ENCODE data around the gene PSMA1.

PSMA1 gene

GRCh38 chr11:14529321-14529720 is 9.1 kb upstream of the PSMA1 start:
- no peak for DNase-seq

GRCh38 chr11:14522801-14523200 is 2.6 kb upstream of the PSMA1 start:
- DNase-seq: no peak

DNA sequence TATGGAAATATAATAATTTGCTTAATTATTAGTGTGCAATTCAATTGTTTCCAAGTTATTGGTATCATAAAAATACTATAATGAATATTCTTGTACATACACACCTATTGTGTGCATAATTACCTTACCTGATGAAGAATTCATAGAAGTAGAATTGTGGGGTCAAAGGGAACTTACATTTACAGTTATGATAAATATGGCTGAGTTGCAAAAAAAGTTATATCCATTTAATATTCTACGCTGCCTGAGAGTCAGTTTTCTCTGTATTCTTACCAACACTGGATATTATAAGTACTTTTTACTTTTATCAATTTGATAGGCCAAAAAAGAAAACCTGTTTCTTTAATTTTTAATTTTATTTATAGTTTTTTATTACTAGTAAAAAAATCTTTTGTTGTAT is 2.1 kb upstream of the PSMA1 start:
- DNase-seq: no peak

- DNase-seq: no peak
These were observed 563 bp upstream of the PSMA1 start for GRCh38 chr11:14520747-14521151.

DNA sequence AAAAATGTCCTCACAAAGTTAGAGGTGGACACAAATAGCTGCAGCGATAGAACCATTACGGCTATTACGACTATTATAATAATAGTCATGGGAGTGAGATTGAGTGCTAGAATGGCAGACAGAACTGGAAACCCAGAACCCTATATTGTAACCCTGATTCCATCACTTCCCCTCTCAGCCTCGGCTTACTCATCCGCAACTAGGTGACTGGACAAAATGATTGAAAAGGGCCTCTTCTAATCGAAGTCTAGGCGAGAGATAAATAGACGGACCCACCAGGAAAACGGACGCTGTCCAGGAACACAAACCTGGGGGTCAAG is 629 bp downstream of the PSMA1 start:
- DNase-seq: no peak

- no peak for DNase-seq
These were observed 1.4 kb downstream of the PSMA1 start for GRCh38 chr11:14518820-14519219.

GRCh38 chr11:14513800-14514199 is 6.4 kb downstream of the PSMA1 start:
- no peak for DNase-seq

- DNase-seq: no peak
These were observed 13.7 kb downstream of the PSMA1 start for GRCh38 chr11:14506532-14506931.

- no peak for DNase-seq
These were observed 17.2 kb downstream of the PSMA1 start for GRCh38 chr11:14503023-14503422.

- no peak for DNase-seq
These were observed 18.1 kb downstream of the PSMA1 start for GRCh38 chr11:14502039-14502438.

- DNase-seq: peak; percentile 45
These were observed 20.0 kb downstream of the PSMA1 start for GRCh38 chr11:14500181-14500651.

DNA sequence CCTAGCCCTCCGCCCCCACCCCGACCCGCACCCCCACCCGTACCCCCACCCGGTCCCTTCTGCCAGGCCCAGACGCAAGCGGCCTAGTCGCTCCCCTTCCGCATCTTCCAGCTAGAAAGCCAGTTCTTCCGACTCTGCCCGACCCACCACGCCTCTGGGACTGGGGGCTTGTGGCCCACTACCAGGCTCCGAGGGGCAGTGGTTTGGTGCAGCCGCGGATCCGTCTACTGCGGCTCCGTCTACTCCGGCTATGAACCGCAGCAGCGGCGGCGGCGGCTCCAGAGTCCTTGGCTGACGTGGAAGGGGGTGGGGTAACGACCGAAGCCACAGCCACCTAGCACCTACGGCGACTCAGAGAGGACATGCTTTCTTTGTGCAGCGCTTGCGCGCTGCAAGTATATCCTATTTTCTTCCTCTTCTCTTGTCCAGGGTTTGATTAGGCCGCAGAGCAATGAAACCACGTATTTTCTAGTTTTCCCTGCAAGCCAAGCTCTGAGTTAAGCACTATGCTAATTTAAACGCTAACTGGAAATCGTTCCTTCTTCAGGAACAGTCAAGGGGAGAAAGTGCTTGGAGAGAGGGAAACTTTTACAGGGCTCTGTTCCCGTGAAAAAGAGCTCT is 20.5 kb downstream of the PSMA1 start, which contains the start of gene COPB1:
Gene COPB1, minus strand, starts transcription at position 252 of the 621 bp plus-strand sequence. CDS start 883 bp downstream, outside the sequence.
- DNase-seq: peak; percentile 88

- peak; percentile 37 for DNase-seq
These were observed 21.0 kb downstream of the PSMA1 start for GRCh38 chr11:14499178-14499559.

DNA sequence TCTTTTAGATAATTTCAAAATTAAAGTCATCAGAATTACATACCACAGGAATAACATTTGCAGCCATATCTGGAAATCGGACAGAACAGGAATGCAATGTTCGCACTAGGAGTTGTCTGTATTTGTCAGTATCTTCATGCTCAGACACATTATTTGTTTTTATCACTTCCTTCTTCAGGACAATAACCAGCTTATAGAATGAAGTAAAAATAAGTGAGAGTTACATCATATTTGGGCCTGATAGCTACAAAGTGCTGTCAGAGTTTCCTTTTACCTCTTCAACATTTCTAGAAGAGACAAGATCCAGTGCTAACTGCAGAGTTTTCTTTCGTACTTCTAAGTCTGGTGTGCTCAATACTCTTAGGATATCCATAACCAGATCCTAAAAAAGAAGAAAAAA is 39.5 kb downstream of the PSMA1 start:
- no peak for DNase-seq

GRCh38 chr11:14471127-14471526 is 49.1 kb downstream of the PSMA1 start:
- DNase-seq: no peak

DNA sequence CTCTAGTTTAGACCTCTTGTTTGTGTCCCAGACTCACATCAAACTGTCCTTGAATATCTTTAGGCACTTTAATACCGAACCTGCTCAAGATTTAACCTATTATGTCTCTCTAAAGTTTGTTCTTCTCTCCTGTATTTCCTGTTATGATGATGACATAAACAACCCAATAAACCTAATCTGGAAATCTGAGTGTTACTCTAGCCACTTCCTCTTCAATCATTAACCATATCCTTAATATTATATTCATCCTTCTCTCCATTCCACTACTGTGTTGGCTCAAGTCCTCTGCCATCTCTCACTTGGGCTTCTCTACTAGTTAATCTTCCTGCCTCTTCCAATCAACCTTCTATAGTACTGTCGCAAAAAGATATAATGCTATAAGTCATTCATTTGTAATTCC is 56.6 kb downstream of the PSMA1 start:
- no peak for DNase-seq

- no peak for DNase-seq
These were observed 60.0 kb downstream of the PSMA1 start for GRCh38 chr11:14460147-14460546.

- DNase-seq: no peak
These were observed 61.8 kb downstream of the PSMA1 start for GRCh38 chr11:14458377-14458776.

GRCh38 chr11:14455648-14456430 is 64.3 kb downstream of the PSMA1 start:
- DNase-seq: no peak
